Stimulated activated naive B cell treated with anti-CD40 and anti-IgM and Interleukin-4, amounts not matched to agents 10 μg/mL and 1 μg/mL and 100 μg/mL, for 72 hours (primary cell): ENCODE results near the gene SYNGAP1.
"Not testable (repeated sequence)": the region's sequence is repeated elsewhere in the genome, so short reads cannot be mapped to it uniquely, and the experiment has no call there.

ENCODE experiments used
- ATAC-seq, 2 donors: fragments of 150-1000 bp; cut with Tn5 transposase; replicated peaks; 2 replicates each; pipeline ENCODE4 v1.10.0; 2021; ENCODE audit warnings: moderate library complexity in 1 of 2
- DNase-seq: peaks from one replicate; pipeline ENCODE4 v3.0.0; 2021
- H3K27ac Mint-ChIP-seq: one replicate; pipeline ENCODE4 v1.8.0; 2022; ENCODE audit warnings: mild to moderate bottlenecking, mixed read lengths
- H3K27me3 Mint-ChIP-seq, 2 donors: one replicate each; pipeline ENCODE4 v1.8.0; 2022; ENCODE audit warnings: mixed read lengths in 2 of 2
- H3K36me3 Mint-ChIP-seq, 2 donors: one replicate each; pipeline ENCODE4 v1.8.0; 2022; ENCODE audit warnings: mixed read lengths in 2 of 2, mild to moderate bottlenecking in 1 of 2
- H3K4me1 Mint-ChIP-seq, 2 donors: one replicate each; pipeline ENCODE4 v1.8.0; 2022; ENCODE audit warnings: mixed read lengths in 2 of 2, mild to moderate bottlenecking in 1 of 2
- H3K4me3 Mint-ChIP-seq, 2 donors: one replicate each; pipeline ENCODE4 v1.8.0; 2022; ENCODE audit warnings: mild to moderate bottlenecking in 2 of 2, mixed read lengths in 2 of 2, moderate library complexity in 1 of 2
- H3K9me3 Mint-ChIP-seq, 2 donors: one replicate each; pipeline ENCODE4 v1.8.0; 2022; ENCODE audit warnings: mixed read lengths in 2 of 2, mild to moderate bottlenecking in 1 of 2

The SYNGAP1 gene

GRCh38 chr6:33481192-33481591, 61.3 kb downstream of the SYNGAP1 start:
- Mint-ChIP-seq H3K9me3 (no peaks in the 10 kb centered on the region), H3K4me1 (no peaks in the 10 kb centered on the region), H3K4me3 (no peak overlapping the region), H3K36me3 (no peaks in the 10 kb centered on the region), H3K27me3 (peaks cover 0 to 6% of the 10 kb centered on the region in 2 donors), H3K27ac (no peak overlapping the region)
- no peak for DNase-seq
- ATAC-seq: no peak

GRCh38 chr6:33482620-33483019, 62.8 kb downstream of the SYNGAP1 start:
- H3K36me3 Mint-ChIP-seq: not testable (repeated sequence)

GRCh38 chr6:33483678-33484077, 63.8 kb downstream of the SYNGAP1 start:
- no peaks in the 10 kb centered on the region for H3K36me3 Mint-ChIP-seq
- peaks cover 8 to 11% of the 10 kb centered on the region in 2 donors for H3K27me3 Mint-ChIP-seq
- H3K9me3 Mint-ChIP-seq: no peaks in the 10 kb centered on the region
- H3K4me1 Mint-ChIP-seq: no peaks in the 10 kb centered on the region
- H3K4me3 Mint-ChIP-seq: no peak overlapping the region
- H3K27ac Mint-ChIP-seq: no peak overlapping the region
- ATAC-seq (no peak), DNase-seq (no peak)

More at GRCh38 chr6:33482620-33483019, 62.8 kb downstream of the SYNGAP1 start:
- not testable (repeated sequence) for H3K9me3 Mint-ChIP-seq, DNase-seq, ATAC-seq, H3K27ac Mint-ChIP-seq, H3K4me1 Mint-ChIP-seq, H3K4me3 Mint-ChIP-seq
- H3K27me3 Mint-ChIP-seq: peaks cover 5 to 12% of the 10 kb centered on the region in 2 donors

GRCh38 chr6:33484673-33485262, 64.9 kb downstream of the SYNGAP1 start:
- H3K27me3 Mint-ChIP-seq: peaks cover 11 to 14% of the 10 kb centered on the region in 2 donors
- not testable (repeated sequence) for DNase-seq, H3K4me3 Mint-ChIP-seq, H3K27ac Mint-ChIP-seq, ATAC-seq, H3K36me3 Mint-ChIP-seq, H3K9me3 Mint-ChIP-seq, H3K4me1 Mint-ChIP-seq

- peaks cover 11 to 14% of the 10 kb centered on the region in 2 donors for H3K27me3 Mint-ChIP-seq
- H3K4me3 Mint-ChIP-seq, DNase-seq, H3K4me1 Mint-ChIP-seq, H3K9me3 Mint-ChIP-seq, H3K36me3 Mint-ChIP-seq, H3K27ac Mint-ChIP-seq, ATAC-seq: not testable (repeated sequence)
These were observed 65.8 kb downstream of the SYNGAP1 start for GRCh38 chr6:33485680-33486079.

- no peaks in the 10 kb centered on the region for H3K36me3 Mint-ChIP-seq
- no peak overlapping the region for H3K27ac Mint-ChIP-seq
- DNase-seq (no peak), ATAC-seq (no peak)
- H3K4me1 Mint-ChIP-seq: no peaks in the 10 kb centered on the region
- no peak overlapping the region for H3K4me3 Mint-ChIP-seq
- H3K27me3 Mint-ChIP-seq: peaks cover 11 to 14% of the 10 kb centered on the region in 2 donors
- no peaks in the 10 kb centered on the region for H3K9me3 Mint-ChIP-seq
These were observed 68.5 kb downstream of the SYNGAP1 start for GRCh38 chr6:33488339-33488738.

- H3K9me3 Mint-ChIP-seq: no peaks in the 10 kb centered on the region
- no peaks in the 10 kb centered on the region for H3K36me3 Mint-ChIP-seq
- no peak overlapping the region for H3K27ac Mint-ChIP-seq
- DNase-seq (no peak), ATAC-seq (no peak)
- H3K27me3 Mint-ChIP-seq: peaks cover 11 to 14% of the 10 kb centered on the region in 2 donors
- no peak overlapping the region for H3K4me3 Mint-ChIP-seq
- no peaks in the 10 kb centered on the region for H3K4me1 Mint-ChIP-seq
These were observed 70.3 kb downstream of the SYNGAP1 start for GRCh38 chr6:33490198-33490597.

- Mint-ChIP-seq H3K9me3 (no peaks in the 10 kb centered on the region), H3K27me3 (peaks cover 11 to 14% of the 10 kb centered on the region in 2 donors), H3K4me3 (no peak overlapping the region), H3K4me1 (no peaks in the 10 kb centered on the region), H3K36me3 (no peaks in the 10 kb centered on the region), H3K27ac (no peak overlapping the region)
- ATAC-seq (no peak), DNase-seq (no peak)
These were observed 70.8 kb downstream of the SYNGAP1 start for GRCh38 chr6:33490621-33491020.

GRCh38 chr6:33492093-33492492, 72.2 kb downstream of the SYNGAP1 start:
- Mint-ChIP-seq H3K27me3 (peaks cover 5 to 14% of the 10 kb centered on the region in 2 donors), H3K9me3 (no peaks in the 10 kb centered on the region), H3K4me3 (no peak overlapping the region), H3K27ac (no peak overlapping the region), H3K4me1 (no peaks in the 10 kb centered on the region), H3K36me3 (no peaks in the 10 kb centered on the region)
- DNase-seq (no peak), ATAC-seq (no peak)

- H3K36me3 Mint-ChIP-seq: no peaks in the 10 kb centered on the region
- ATAC-seq: no peak
- no peaks in the 10 kb centered on the region for H3K4me1 Mint-ChIP-seq
- H3K4me3 Mint-ChIP-seq: no peak overlapping the region
- DNase-seq: no peak
- peaks cover 8 to 11% of the 10 kb centered on the region in 2 donors for H3K27me3 Mint-ChIP-seq
- H3K9me3 Mint-ChIP-seq: no peaks in the 10 kb centered on the region
- H3K27ac Mint-ChIP-seq: no peak overlapping the region
These were observed 77.3 kb downstream of the SYNGAP1 start for GRCh38 chr6:33497157-33497556.

- Mint-ChIP-seq H3K27ac (no peak overlapping the region), H3K4me1 (no peaks in the 10 kb centered on the region), H3K36me3 (no peaks in the 10 kb centered on the region), H3K9me3 (peaks cover 0 to 3% of the 10 kb centered on the region in 2 donors), H3K4me3 (no peak overlapping the region), H3K27me3 (peaks cover 6 to 8% of the 10 kb centered on the region in 2 donors)
- ATAC-seq: no peak
- DNase-seq: no peak
These were observed 82.6 kb downstream of the SYNGAP1 start for GRCh38 chr6:33502486-33502885.

GRCh38 chr6:33504486-33504885, 84.6 kb downstream of the SYNGAP1 start:
- no peak for DNase-seq

More at GRCh38 chr6:33504486-33504885, 84.6 kb downstream of the SYNGAP1 start:
- H3K27ac Mint-ChIP-seq: no peak overlapping the region
- peaks cover 8 to 9% of the 10 kb centered on the region in 2 donors for H3K4me1 Mint-ChIP-seq
- no peaks in the 10 kb centered on the region for H3K36me3 Mint-ChIP-seq
- H3K9me3 Mint-ChIP-seq: peaks cover 0 to 3% of the 10 kb centered on the region in 2 donors
- no peak for ATAC-seq
- no peak overlapping the region for H3K4me3 Mint-ChIP-seq
- H3K27me3 Mint-ChIP-seq: peaks cover 11 to 13% of the 10 kb centered on the region in 2 donors
